H1 (cell line): Measurements from ENCODE around the gene PPP4R4. TPM values are rescaled to one million over a fixed set of nuclear protein-coding genes. Genes with fewer than 3 reads are reported as not detected.

Source experiments
- CTCF ChIA-PET: fragments of 300-600 bp; sonication (Branson Sonifier 250); formaldehyde crosslinking; loops from one replicate; lab custom pipeline; 2021; ENCODE audit not compliant: partially characterized antibody; lab: Charles Lee
- POLR2A ChIA-PET: fragments of 300-600 bp; sonication (Branson Sonifier 250); formaldehyde crosslinking; loops from one replicate; lab custom pipeline; 2021; ENCODE audit warnings: inconsistent platforms; ENCODE audit not compliant: partially characterized antibody; lab: Charles Lee
- DNase-seq, 2 experiments: peaks; one replicate each; pipeline versions ENCODE4 v3.0.0 to v3.0.0-alpha.2; 2010 to 2022; ENCODE audit warnings: low spot score in 2 of 2, low read depth in 1 of 2, mixed read lengths in 1 of 2
- FAIRE-seq: peaks from 2 replicates; lab custom pipeline; 2011; peaks lifted over from hg19 to GRCh38; lab: Jason Lieb, UNC
- H2AFZ ChIP-seq: 2 replicates; pipeline ENCODE4 v1.8.1; 2012; ENCODE audit warnings: low read length, inconsistent platforms
- H2AK5ac ChIP-seq: 2 replicates; pipeline ENCODE4 v1.6.1; 2013; ENCODE audit warnings: low read depth, low read length
- H2BK120ac ChIP-seq: replicated peaks from 2 replicates; pipeline ENCODE3; 2013; ENCODE audit warnings: low read depth, low read length, inconsistent platforms
- H2BK12ac ChIP-seq: 2 replicates; pipeline ENCODE4 v1.6.1; 2013; ENCODE audit warnings: low read depth, low read length
- H2BK15ac ChIP-seq: 2 replicates; pipeline ENCODE4 v1.6.1; 2013; ENCODE audit warnings: low read length
- H2BK20ac ChIP-seq: 2 replicates; pipeline ENCODE4 v1.6.1; 2013; ENCODE audit warnings: low read length
- H2BK5ac ChIP-seq: 2 replicates; pipeline ENCODE4 v1.6.1; 2013; ENCODE audit warnings: low read depth, low read length
- H3K14ac ChIP-seq: 2 replicates; pipeline ENCODE4 v1.6.1; 2013; ENCODE audit warnings: inconsistent platforms; ENCODE audit not compliant: insufficient read length
- H3K18ac ChIP-seq: 2 replicates; pipeline ENCODE4 v1.6.1; 2013; ENCODE audit warnings: low read length; ENCODE audit errors: extremely low read depth
- H3K23ac ChIP-seq: 2 replicates; pipeline ENCODE4 v1.6.1; 2013; ENCODE audit warnings: inconsistent platforms; ENCODE audit not compliant: insufficient read length
- H3K23me2 ChIP-seq: 2 replicates; pipeline ENCODE4 v1.6.1; 2013; ENCODE audit warnings: low read depth, low read length
- H3K27ac ChIP-seq: 2 replicates; pipeline ENCODE4 v1.6.1; 2011; ENCODE audit warnings: low read depth, low read length, inconsistent platforms
- H3K27me3 ChIP-seq, 4 experiments: replicated peaks in 1 of 4; 1 replicate in 1 of 4; 2 replicates in 3 of 4; pipeline versions ENCODE4 v1.6.1 to v1.8.1; 2011 to 2013; ENCODE audit warnings: low read length in 3 of 4, mild to moderate bottlenecking in 3 of 4, inconsistent platforms in 2 of 4, mixed read lengths in 2 of 4, moderate library complexity in 1 of 4; ENCODE audit not compliant: control insufficient read depth in 3 of 4, insufficient read depth in 3 of 4; ENCODE audit errors: extremely low read depth in 1 of 4
- H3K36me3 ChIP-seq, 4 experiments: 2 replicates each; pipeline versions ENCODE4 v1.6.1 to v1.8.1; 2011 to 2013; ENCODE audit warnings: mild to moderate bottlenecking in 4 of 4, low read length in 3 of 4, moderate library complexity in 2 of 4, control low read depth in 1 of 4, inconsistent platforms in 1 of 4; ENCODE audit not compliant: insufficient read depth in 4 of 4, control insufficient read depth in 2 of 4
- H3K4ac ChIP-seq: replicated peaks from 2 replicates; pipeline ENCODE3; 2013; ENCODE audit warnings: low read length, low read depth, mixed read lengths, inconsistent platforms; ENCODE audit not compliant: insufficient read length
- H3K4me1 ChIP-seq, 4 experiments: replicated peaks in 1 of 4; 1 replicate in 1 of 4; 2 replicates in 3 of 4; pipeline versions ENCODE4 v1.6.1 to v1.8.1; 2011 to 2013; ENCODE audit warnings: low read length in 3 of 4, inconsistent platforms in 2 of 4, mixed read lengths in 1 of 4; ENCODE audit not compliant: insufficient read depth in 4 of 4, control insufficient read depth in 3 of 4
- H3K4me2 ChIP-seq, 2 experiments: 2 replicates each; pipeline versions ENCODE4 v1.6.1 to v1.8.1; 2011 to 2013; ENCODE audit warnings: low read depth in 2 of 2, low read length in 2 of 2, control low read depth in 1 of 2, inconsistent platforms in 1 of 2, mild to moderate bottlenecking in 1 of 2; ENCODE audit not compliant: insufficient read depth in 1 of 2
- H3K4me3 ChIP-seq, 4 experiments: fragments of 200-600, 300-600 bp in 1 of 4; sonication (generic), shearing (Covaris generic), sonication (Bioruptor Twin) in 1 of 4; 2 replicates each; pipeline versions ENCODE4 v1.5.1 to v1.8.1; 2011 to 2016; ENCODE audit warnings: low read length in 4 of 4, low read depth in 3 of 4, control low read depth in 2 of 4, inconsistent platforms in 2 of 4, mild to moderate bottlenecking in 2 of 4, mixed read lengths in 1 of 4, moderate library complexity in 1 of 4; ENCODE audit not compliant: insufficient read depth in 2 of 4; ENCODE audit errors: extremely low read depth in 1 of 4
- H3K56ac ChIP-seq: replicated peaks from 2 replicates; pipeline ENCODE3; 2013; ENCODE audit warnings: low read depth, mild to moderate bottlenecking, mixed read lengths, low read length, inconsistent platforms; ENCODE audit not compliant: insufficient read length
- H3K79me1 ChIP-seq: 2 replicates; pipeline ENCODE4 v1.6.1; 2013; ENCODE audit warnings: low read depth, low read length, control low read depth
- H3K79me2 ChIP-seq, 2 experiments: 2 replicates each; pipeline versions ENCODE4 v1.6.1 to v1.8.1; 2012 to 2013; ENCODE audit warnings: low read length in 2 of 2, mild to moderate bottlenecking in 2 of 2, inconsistent platforms in 1 of 2; ENCODE audit not compliant: insufficient read depth in 2 of 2, control insufficient read depth in 1 of 2
- H3K9ac ChIP-seq, 4 experiments: replicated peaks in 1 of 4; 1 replicate in 1 of 4; 2 replicates in 3 of 4; pipeline versions ENCODE4 v1.6.1 to v1.8.1; 2011 to 2013; ENCODE audit warnings: low read depth in 3 of 4, low read length in 3 of 4, control low read depth in 2 of 4, mild to moderate bottlenecking in 2 of 4, moderate library complexity in 2 of 4, inconsistent platforms in 1 of 4; ENCODE audit errors: extremely low read depth in 1 of 4
- H3K9me3 ChIP-seq, 2 experiments: 2 replicates each; pipeline versions ENCODE4 v1.6.1 to v1.8.1; 2012 to 2013; ENCODE audit warnings: mild to moderate bottlenecking in 2 of 2, moderate library complexity in 2 of 2, control low read depth in 1 of 2, inconsistent platforms in 1 of 2, low read depth in 1 of 2, low read length in 1 of 2, mixed read lengths in 1 of 2; ENCODE audit not compliant: insufficient read depth in 2 of 2
- H4K20me1 ChIP-seq, 2 experiments: replicated peaks in 1 of 2; 2 replicates each; pipeline versions ENCODE3 to v1.8.1; 2011 to 2013; ENCODE audit warnings: inconsistent platforms in 2 of 2, low read length in 2 of 2, mild to moderate bottlenecking in 1 of 2; ENCODE audit not compliant: insufficient read depth in 2 of 2, control insufficient read depth in 1 of 2
- H4K5ac ChIP-seq: 2 replicates; pipeline ENCODE4 v1.6.1; 2013; ENCODE audit warnings: low read length, low read depth, mixed read lengths, inconsistent platforms; ENCODE audit not compliant: insufficient read length
- H4K8ac ChIP-seq: 2 replicates; pipeline ENCODE4 v1.8.0; 2013; ENCODE audit warnings: mild to moderate bottlenecking, moderate library complexity, low read length, inconsistent platforms; ENCODE audit not compliant: insufficient read depth; ENCODE audit errors: extremely low read depth
- H4K91ac ChIP-seq: replicated peaks from 2 replicates; pipeline ENCODE3; 2013; ENCODE audit warnings: low read length, mixed read lengths, inconsistent platforms; ENCODE audit not compliant: insufficient read length
- ATF3 ChIP-seq: IDR thresholded peaks from 2 replicates; pipeline ENCODE4 v1.6.1; 2011; ENCODE audit warnings: low read depth, mild to moderate bottlenecking, low read length; ENCODE audit not compliant: insufficient read depth
- BRCA1 ChIP-seq: IDR thresholded peaks from 2 replicates; pipeline ENCODE4 v1.6.1; 2012; ENCODE audit warnings: low read depth, low read length, improper control_type of control experiment
- CEBPB ChIP-seq: IDR thresholded peaks from 2 replicates; pipeline ENCODE4 v1.6.1; 2012; ENCODE audit warnings: low read depth, low read length
- CHD1 ChIP-seq: IDR thresholded peaks from 2 replicates; pipeline ENCODE4 v1.6.1; 2012; ENCODE audit warnings: low read depth, low read length, improper control_type of control experiment
- EP300 ChIP-seq, 2 experiments: IDR thresholded peaks; 1 replicate in 1 of 2; 2 replicates in 1 of 2; pipeline ENCODE4 v1.6.1; 2011 to 2012; ENCODE audit warnings: low read depth in 2 of 2, low read length in 2 of 2, mild to moderate bottlenecking in 2 of 2, borderline replicate concordance in 1 of 2, inconsistent platforms in 1 of 2, moderate library complexity in 1 of 2
- GTF2F1 ChIP-seq: IDR thresholded peaks from 2 replicates; pipeline ENCODE4 v1.6.1; 2012; ENCODE audit warnings: low read depth, low read length, improper control_type of control experiment, borderline replicate concordance
- HDAC2 ChIP-seq, 2 experiments: fragments of 300-600 bp in 1 of 2; sonication (generic) in 1 of 2; IDR thresholded peaks; 2 replicates each; pipeline ENCODE4 v1.6.1; 2011 to 2012; ENCODE audit warnings: low read depth in 2 of 2, low read length in 2 of 2, mild to moderate bottlenecking in 2 of 2, moderate library complexity in 2 of 2, borderline replicate concordance in 1 of 2, inconsistent platforms in 1 of 2
- KDM4A ChIP-seq: IDR thresholded peaks from one replicate; pipeline ENCODE4 v1.7.1; 2012; ENCODE audit warnings: low read depth, mild to moderate bottlenecking, moderate library complexity, low read length, inconsistent platforms; ENCODE audit not compliant: severe bottlenecking
- POLR2A ChIP-seq, 2 experiments: IDR thresholded peaks; 1 replicate in 1 of 2; 2 replicates in 1 of 2; pipeline ENCODE4 v1.6.1; 2011; ENCODE audit warnings: low read depth in 2 of 2, low read length in 2 of 2, mild to moderate bottlenecking in 2 of 2; ENCODE audit errors: control extremely low read depth in 1 of 2
- POLR2AphosphoS5 ChIP-seq: IDR thresholded peaks from 2 replicates; pipeline ENCODE4 v1.6.1; 2011; ENCODE audit warnings: low read depth, low read length
- RAD21 ChIP-seq, 2 experiments: IDR thresholded peaks in 1 of 2; conservative IDR thresholded peaks in 1 of 2; 2 replicates each; pipeline ENCODE4 v1.6.1; 2011; ENCODE audit warnings: low read depth in 2 of 2, low read length in 2 of 2, improper control_type of control experiment in 1 of 2, inconsistent platforms in 1 of 2, mild to moderate bottlenecking in 1 of 2, moderate library complexity in 1 of 2
- RFX5 ChIP-seq: IDR thresholded peaks from 2 replicates; pipeline ENCODE4 v1.6.1; 2011; ENCODE audit warnings: low read depth, low read length, improper control_type of control experiment, borderline replicate concordance
- SIX5 ChIP-seq: IDR thresholded peaks from 2 replicates; pipeline ENCODE4 v1.6.1; 2011; ENCODE audit warnings: mild to moderate bottlenecking, low read depth, low read length
- SP2 ChIP-seq: IDR thresholded peaks from 2 replicates; pipeline ENCODE4 v1.6.1; 2012; ENCODE audit warnings: mild to moderate bottlenecking, low read length, inconsistent platforms
- SP4 ChIP-seq: IDR thresholded peaks from 2 replicates; pipeline ENCODE4 v1.6.1; 2012; ENCODE audit warnings: low read length, inconsistent platforms
- WGBS, 2 experiments: shearing (Covaris generic) in 1 of 2; methylation state at CpG; one replicate each; pipeline versions ENCODE4 v1.1.6 to v1.1.7; 2013 to 2015; ENCODE audit warnings: low lambda C conversion rate in 2 of 2, mixed read lengths in 2 of 2, inconsistent platforms in 1 of 2, low coverage in 1 of 2, missing lambda C conversion rate in 1 of 2; ENCODE audit not compliant: insufficient replicate concordance in 2 of 2, insufficient coverage in 1 of 2, insufficient read length in 1 of 2; ENCODE audit errors: extremely low coverage in 1 of 2, missing lambda C conversion rate in 1 of 2; 5-methylcytosine and 5-hydroxymethylcytosine counted together
- polyA plus RNA-seq, 7 experiments: library from polyadenylated mRNA; depleted of rRNA in 3 of 7; stranded (reverse) in 5 of 7; unstranded in 2 of 7; fragments of >200 nt in 5 of 7; fragments of 200-250 nt in 2 of 7; gene quantifications; 1 replicate in 5 of 7; 2 replicates in 1 of 7; 4 replicates in 1 of 7; pipeline versions ENCODE4 v1.2.1 to v1.2.3, GENCODE V29; 2011 to 2013; ENCODE audit warnings: missing spikeins in 2 of 7, mixed read lengths in 2 of 7
- total RNA-seq: library from RNA; stranded (reverse); fragmentation: NEBNext Ultra II Directional; extraction: Animal tissue kit (Norgen Biotek cat#: 25700); gene quantifications from 2 replicates; pipeline ENCODE4 v1.2.1, GENCODE V29; 2021

PPP4R4 gene
- total and polyA plus RNA-seq, 2 of the 8 experiments (the other 6 are each of a cell fraction or from before 2014, with no cell fraction given) = 3.3 to 9.6 TPM

GRCh38 chr14:94328196-94328595, 154.1 kb downstream of the PPP4R4 start:
- H3K79me1 ChIP-seq = no peaks in the 10 kb centered on the region
- H2BK5ac ChIP-seq = no peak overlapping the region
- no peak overlapping the region for H2BK120ac ChIP-seq
- H3K23ac ChIP-seq = no peak overlapping the region
- H3K4me1 ChIP-seq = no peaks in the 10 kb centered on the region
- no peak overlapping the region for H3K9ac ChIP-seq
- H2AFZ ChIP-seq = no peak overlapping the region
- no peaks in the 10 kb centered on the region for H3K79me2 ChIP-seq
- H4K91ac ChIP-seq = no peak overlapping the region
- CTCF ChIA-PET = no interaction called here
- H2AK5ac ChIP-seq = no peak overlapping the region
- H3K18ac ChIP-seq = no peak overlapping the region
- no peak overlapping the region for H3K14ac ChIP-seq
- no peak overlapping the region for H3K27ac ChIP-seq
- H4K5ac ChIP-seq = no peak overlapping the region
- H2BK15ac ChIP-seq = no peak overlapping the region
- H3K9me3 ChIP-seq = no peaks in the 10 kb centered on the region
- H3K23me2 ChIP-seq = no peaks in the 10 kb centered on the region
- no peaks in the 10 kb centered on the region for H4K20me1 ChIP-seq
- WGBS, 2 experiments = 70% methylated on average over 2 of the region's 2 CpGs; no CpG with 5 or more reads in 1 of the 2 experiments
- no peak overlapping the region for H3K56ac ChIP-seq
- H2BK20ac ChIP-seq = no peak overlapping the region
- FAIRE-seq = no peak
- no peak overlapping the region for H2BK12ac ChIP-seq
- H3K4ac ChIP-seq = no peak overlapping the region
- DNase-seq = peak in 1 of 2 experiments; percentile 13
- H3K27me3 ChIP-seq = 0 out of 7 replicates have a peak, but pooled peaks cover 0 to 2% (median 0%) of the 10 kb centered on the region in 4 experiments
- H3K36me3 ChIP-seq = no peaks in the 10 kb centered on the region
- H3K4me3 ChIP-seq = no peak overlapping the region
- POLR2A ChIA-PET = no interaction called here
- H4K8ac ChIP-seq = no peak overlapping the region
- no peak overlapping the region for H3K4me2 ChIP-seq
- TF ChIP-seq KDM4A = no peak
- TF ChIP-seq ATF3 = no peak
- no peak for TF ChIP-seq SIX5
- TF ChIP-seq POLR2A (IDR thresholded peaks at IDR 0.05; ENCODE audit: control extremely low read depth in 1 of 2, low read depth in 2 of 2, low read length in 2 of 2) = no peak
- TF ChIP-seq HDAC2 (IDR thresholded peaks at IDR 0.05; ENCODE audit: borderline replicate concordance in 1 of 2, low read depth in 2 of 2, low read length in 2 of 2) = no peak
- TF ChIP-seq SP4 = no peak
- TF ChIP-seq SP2 = no peak
- no peak for TF ChIP-seq EP300 (IDR thresholded peaks at IDR 0.05; ENCODE audit: borderline replicate concordance in 1 of 2, low read depth in 2 of 2, low read length in 2 of 2)
- no peak for TF ChIP-seq POLR2AphosphoS5
- no peak for TF ChIP-seq CEBPB
- no peak for TF ChIP-seq BRCA1
- no peak for TF ChIP-seq RFX5
- no peak for TF ChIP-seq RAD21 (IDR thresholded peaks at IDR 0.05 in 1 of 2, conservative IDR thresholded peaks at IDR 0.05 in 1 of 2; ENCODE audit: low read depth in 2 of 2, low read length in 2 of 2)
- no peak for TF ChIP-seq CHD1
- no peak for TF ChIP-seq GTF2F1
